IMR-90 (cell line): ENCODE results near the gene TEX2. TPM values are rescaled to one million over a fixed set of nuclear protein-coding genes. Genes with fewer than 3 reads are reported as not detected.
A peak's percentile ranks its signal among the peaks of the same experiment; 100 is the strongest.

ENCODE experiments used
- ATAC-seq: fragments of 200-7000 bp; cut with Tn5 transposase; 2 replicates; pipeline ENCODE4 v1.9.1; 2020; ENCODE audit warnings: low read depth, mild to moderate bottlenecking, moderate library complexity
- BruUV-seq: library from RNA; stranded (reverse); fragments of 400-500 nt; replicated peaks from 2 replicates; lab custom pipeline; 2021; lab: Mats Ljungman, UMichigan
- CTCF ChIA-PET: fragments of 300-600 bp; formaldehyde crosslinking; extraction: SDS; loops from one replicate; lab custom pipeline; 2021; ENCODE audit warnings: antibody characterized with exemption; lab: Yijun Ruan, JAX
- POLR2A ChIA-PET: fragments of 300-600 bp; sonication (Branson Sonifier 250); formaldehyde crosslinking; loops from one replicate; lab custom pipeline; 2022; ENCODE audit warnings: antibody characterized with exemption; ENCODE audit not compliant: unreplicated experiment; lab: Charles Lee
- DNase-seq: peaks from one replicate; pipeline ENCODE4 v3.0.0; 2013
- H2AFZ ChIP-seq: replicated peaks from 2 replicates; pipeline ENCODE3; 2013; ENCODE audit warnings: low read length, mild to moderate bottlenecking; ENCODE audit not compliant: poor library complexity
- H2AK5ac ChIP-seq: 2 replicates; pipeline ENCODE4 v1.6.1; 2013; ENCODE audit warnings: low read depth, low read length, inconsistent platforms
- H2AK9ac ChIP-seq: replicated peaks from 2 replicates; pipeline ENCODE3; 2013; ENCODE audit warnings: mild to moderate bottlenecking, low read depth, low read length, moderate library complexity; ENCODE audit not compliant: poor library complexity
- H2BK120ac ChIP-seq: 2 replicates; pipeline ENCODE4 v1.6.1; 2013; ENCODE audit warnings: low read depth, low read length, inconsistent platforms
- H2BK15ac ChIP-seq: 3 replicates; pipeline ENCODE4 v1.6.1; 2013; ENCODE audit warnings: low read depth, low read length, inconsistent platforms
- H2BK20ac ChIP-seq: 2 replicates; pipeline ENCODE4 v1.6.1; 2013; ENCODE audit warnings: low read depth, mild to moderate bottlenecking, inconsistent platforms, low read length, moderate library complexity
- H2BK5ac ChIP-seq: 2 replicates; pipeline ENCODE4 v1.6.1; 2013; ENCODE audit warnings: mild to moderate bottlenecking, low read depth, low read length, inconsistent platforms; ENCODE audit not compliant: poor library complexity, severe bottlenecking
- H3K14ac ChIP-seq: replicated peaks from 2 replicates; pipeline ENCODE4 v1.6.1; 2013; ENCODE audit warnings: low read depth, low read length, inconsistent platforms
- H3K18ac ChIP-seq: 2 replicates; pipeline ENCODE4 v1.6.1; 2013; ENCODE audit warnings: low read depth, low read length, control low read depth
- H3K23ac ChIP-seq: 2 replicates; pipeline ENCODE4 v1.6.1; 2013; ENCODE audit warnings: low read depth, low read length, inconsistent platforms
- H3K27ac ChIP-seq: 2 replicates; pipeline ENCODE4 v1.5.1; 2013; ENCODE audit warnings: mild to moderate bottlenecking, control low read depth, low read length; ENCODE audit not compliant: insufficient read depth
- H3K27me3 ChIP-seq: 2 replicates; pipeline ENCODE4 v1.6.1; 2013; ENCODE audit warnings: low read length; ENCODE audit not compliant: control insufficient read depth, insufficient read depth
- H3K36me3 ChIP-seq: 2 replicates; pipeline ENCODE4 v1.6.1; 2013; ENCODE audit warnings: low read length, mixed read lengths; ENCODE audit not compliant: control insufficient read depth, insufficient read depth
- H3K4ac ChIP-seq: 2 replicates; pipeline ENCODE4 v1.6.1; 2013; ENCODE audit warnings: low read depth, low read length, inconsistent platforms
- H3K4me1 ChIP-seq: 2 replicates; pipeline ENCODE4 v1.6.1; 2013; ENCODE audit warnings: low read length, mixed read lengths; ENCODE audit not compliant: control insufficient read depth, insufficient read depth
- H3K4me2 ChIP-seq: 2 replicates; pipeline ENCODE4 v1.6.1; 2013; ENCODE audit warnings: low read depth, mild to moderate bottlenecking, control low read depth, low read length, moderate library complexity
- H3K4me3 ChIP-seq: 2 replicates; pipeline ENCODE4 v1.5.1; 2013; ENCODE audit warnings: low read depth, mild to moderate bottlenecking, control low read depth, low read length, moderate library complexity; ENCODE audit not compliant: insufficient read depth
- H3K56ac ChIP-seq: 2 replicates; pipeline ENCODE4 v1.6.1; 2013; ENCODE audit warnings: low read length, inconsistent platforms; ENCODE audit not compliant: insufficient read depth; ENCODE audit errors: extremely low read depth
- H3K79me1 ChIP-seq, 2 experiments: 2 replicates each; pipeline ENCODE4 v1.6.1; 2013; ENCODE audit warnings: low read length in 2 of 2, inconsistent platforms in 1 of 2, low read depth in 1 of 2
- H3K9ac ChIP-seq: 2 replicates; pipeline ENCODE4 v1.6.1; 2013; ENCODE audit warnings: low read depth, low read length, control low read depth
- H3K9me1 ChIP-seq: 2 replicates; pipeline ENCODE4 v1.6.1; 2013; ENCODE audit warnings: low read length, inconsistent platforms; ENCODE audit not compliant: insufficient read depth
- H3K9me3 ChIP-seq: 2 replicates; pipeline ENCODE4 v1.6.1; 2013; ENCODE audit warnings: low read length; ENCODE audit not compliant: control insufficient read depth, insufficient read depth
- H4K20me1 ChIP-seq: 2 replicates; pipeline ENCODE4 v1.6.1; 2013; ENCODE audit warnings: low read length, inconsistent platforms; ENCODE audit not compliant: insufficient read depth
- H4K5ac ChIP-seq: 2 replicates; pipeline ENCODE4 v1.6.1; 2013; ENCODE audit warnings: mild to moderate bottlenecking, low read depth, low read length, control low read depth
- H4K8ac ChIP-seq, 2 experiments: 2 replicates each; pipeline ENCODE4 v1.6.1; 2013; ENCODE audit warnings: low read depth in 2 of 2, low read length in 2 of 2, control low read depth in 1 of 2, inconsistent platforms in 1 of 2
- H4K91ac ChIP-seq: 2 replicates; pipeline ENCODE4 v1.6.1; 2013; ENCODE audit warnings: low read depth, low read length, inconsistent platforms; ENCODE audit not compliant: insufficient read depth
- BHLHE40 ChIP-seq: fragments of 150-350 bp; IDR thresholded peaks from 2 replicates; pipeline ENCODE4 v1.6.1; 2016; ENCODE audit warnings: mild to moderate bottlenecking, low read depth, low read length
- CHD1 ChIP-seq: IDR thresholded peaks from 2 replicates; pipeline ENCODE4 v1.6.1; 2012; ENCODE audit warnings: low read depth, low read length, improper control_type of control experiment
- FOS ChIP-seq: fragments of 150-350 bp; IDR thresholded peaks from 2 replicates; pipeline ENCODE4 v1.6.1; 2016; ENCODE audit warnings: low read depth, low read length
- MAFK ChIP-seq: IDR thresholded peaks from 2 replicates; pipeline ENCODE4 v1.6.1; 2012; ENCODE audit warnings: low read depth, low read length, improper control_type of control experiment
- MAZ ChIP-seq: IDR thresholded peaks from 2 replicates; pipeline ENCODE4 v1.6.1; 2012; ENCODE audit warnings: low read depth, mild to moderate bottlenecking, low read length, improper control_type of control experiment, moderate library complexity, borderline replicate concordance
- POLR2A ChIP-seq: IDR thresholded peaks from 2 replicates; pipeline ENCODE4 v1.6.1; 2012; ENCODE audit warnings: mild to moderate bottlenecking, low read depth, low read length
- RCOR1 ChIP-seq: IDR thresholded peaks from 2 replicates; pipeline ENCODE4 v1.6.1; 2012; ENCODE audit warnings: mild to moderate bottlenecking, low read length, improper control_type of control experiment; ENCODE audit not compliant: insufficient replicate concordance
- SMC3 ChIP-seq: fragments of 150-350 bp; IDR thresholded peaks from 2 replicates; pipeline ENCODE4 v1.6.1; 2016; ENCODE audit warnings: low read depth, mild to moderate bottlenecking, antibody characterized with exemption, low read length, moderate library complexity
- WGBS, 2 experiments: methylation state at CpG; one replicate each; pipeline versions ENCODE4 v1.1.5 to v1.1.7; 2013; ENCODE audit warnings: missing lambda C conversion rate in 2 of 2; ENCODE audit not compliant: insufficient read length in 1 of 2; ENCODE audit errors: extremely low coverage in 2 of 2; 5-methylcytosine and 5-hydroxymethylcytosine counted together
- dilution Hi-C: fragments of 300-500 bp; cut with HindIII; formaldehyde crosslinking; loops from one replicate; pipeline ENCODE4 v1.14.3; 2018; ENCODE audit warnings: low sequenced_read_pairs; ENCODE audit not compliant: unreplicated experiment
- in situ Hi-C: fragments of 300-500 bp; cut with MboI; formaldehyde crosslinking; loops from 3 replicates; pipeline ENCODE4 v1.14.3; 2019; ENCODE audit warnings: low sequenced_read_pairs, inconsistent platforms, mixed read lengths
- intact Hi-C: fragments of 100-400 bp; cut with micrococcal nuclease; formaldehyde crosslinking; loops from 2 replicates; pipeline ENCODE4 v1.10.0; 2022
- polyA plus RNA-seq, 3 experiments: library from polyadenylated mRNA; depleted of rRNA; stranded (reverse); fragments of >200 nt; gene quantifications; 2 replicates each; pipeline ENCODE4 v1.2.3, GENCODE V29; 2012; ENCODE audit warnings: low replicate concordance in 1 of 3
- total RNA-seq: library from RNA; depleted of rRNA; stranded (reverse); fragments of >200 nt; gene quantifications from 2 replicates; pipeline ENCODE4 v1.2.3, GENCODE V29; 2012
- TF ChIP-seq, protein P1 (sequence below): fragments of 150-350 bp; IDR thresholded peaks from 2 replicates; pipeline ENCODE4 v1.6.1; 2017; ENCODE audit warnings: mild to moderate bottlenecking, antibody characterized with exemption, low read length, low read depth

Gene TEX2
- total and polyA plus RNA-seq, 2 of the 4 experiments (the other 2 are of a cell fraction): 18.2 to 21.9 TPM

DNA sequence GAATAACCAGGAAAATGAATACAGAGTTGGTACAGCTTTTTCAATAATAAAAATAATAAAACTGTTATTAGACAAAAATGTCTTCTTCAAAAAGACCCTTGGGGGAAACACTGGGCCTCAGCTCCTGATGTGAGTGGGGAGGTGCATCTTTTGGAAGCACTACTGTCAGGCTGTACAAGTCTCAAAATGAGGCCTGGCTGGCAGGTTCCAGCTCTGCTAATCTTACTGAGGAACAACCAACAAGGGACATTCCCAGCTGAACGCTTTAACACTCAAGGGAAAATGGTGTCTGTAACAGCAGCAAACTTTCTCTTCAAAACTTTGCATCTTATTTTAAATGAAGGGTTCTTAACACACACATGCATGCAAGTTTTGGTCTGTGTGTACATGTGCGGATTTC lies 19.7 kb downstream of the TEX2 start:
- no CpG with 5 or more reads among the region's 2 CpGs for WGBS, 2 experiments
- Histone ChIP-seq H3K4ac (no peak overlapping the region), H4K20me1 (peaks cover 13% of the 10 kb centered on the region), H3K79me1 (peaks cover 17 to 47% of the 10 kb centered on the region in 2 experiments; a peak in 3 of 4 replicates), H3K36me3 (no peaks in the 10 kb centered on the region), H2BK15ac (no peak overlapping the region; the same call in 2 of the 3 replicates), H3K4me3 (no peak overlapping the region), H3K9me1 (peaks cover 6% of the 10 kb centered on the region), H2AFZ (no peak overlapping the region), H3K9me3 (no peaks in the 10 kb centered on the region), H4K8ac (no peak overlapping the region), H3K27me3 (no peaks in the 10 kb centered on the region), H3K18ac (no peak overlapping the region), H3K23ac (no peak overlapping the region), H2BK5ac (no peak overlapping the region), H4K91ac (no peak overlapping the region), H2BK20ac (no peak overlapping the region), H2AK5ac (peak overlapping the region; percentile 16; the same call in 1 of the 2 replicates), H4K5ac (no peak overlapping the region), H3K4me2 (no peak overlapping the region), H3K14ac (no peak overlapping the region), H3K27ac (no peak overlapping the region), H2BK120ac (no peak overlapping the region), H3K4me1 (peaks cover 16% of the 10 kb centered on the region), H3K9ac (no peak overlapping the region), H2AK9ac (no peak overlapping the region), H3K56ac (no peak overlapping the region)
- DNase-seq (no peak), ATAC-seq (no peak)
- dilution Hi-C loops (no loop called here), intact Hi-C loops (no loop called here), in situ Hi-C loops (no loop called here)
- CTCF ChIA-PET: interaction anchor here (0.7 to 1.0 kb wide), 2 partner anchors 9 to 27 kb away, joined by 3 to 9 read pairs; no protein-coding TSS in a partner anchor
- TF ChIP-seq SMC3: no peak
- no peak for TF ChIP-seq FOS
- no peak for TF ChIP-seq MAZ
- TF ChIP-seq RCOR1: no peak
- no peak for TF ChIP-seq MAFK
- TF ChIP-seq, protein P1, sequence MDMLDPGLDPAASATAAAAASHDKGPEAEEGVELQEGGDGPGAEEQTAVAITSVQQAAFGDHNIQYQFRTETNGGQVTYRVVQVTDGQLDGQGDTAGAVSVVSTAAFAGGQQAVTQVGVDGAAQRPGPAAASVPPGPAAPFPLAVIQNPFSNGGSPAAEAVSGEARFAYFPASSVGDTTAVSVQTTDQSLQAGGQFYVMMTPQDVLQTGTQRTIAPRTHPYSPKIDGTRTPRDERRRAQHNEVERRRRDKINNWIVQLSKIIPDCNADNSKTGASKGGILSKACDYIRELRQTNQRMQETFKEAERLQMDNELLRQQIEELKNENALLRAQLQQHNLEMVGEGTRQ: no peak
- no peak for TF ChIP-seq BHLHE40
- TF ChIP-seq POLR2A: no peak
- no peak for TF ChIP-seq CHD1
- BruUV-seq: no TSS peak
- POLR2A ChIA-PET: no interaction called here
